VCaP (cell line): Measurements from ENCODE around the gene SNCA.

Experiments
- H3K27ac ChIP-seq: fragments of 450-650 bp; 2 replicates; pipeline ENCODE4 v1.5.1; 2017
- TF ChIP-seq, protein P1 (sequence below): fragments of 450-650 bp; conservative IDR thresholded peaks from 2 replicates; pipeline ENCODE4 v1.5.1; 2017; ENCODE audit warnings: mild to moderate bottlenecking, moderate library complexity

Gene SNCA

DNA sequence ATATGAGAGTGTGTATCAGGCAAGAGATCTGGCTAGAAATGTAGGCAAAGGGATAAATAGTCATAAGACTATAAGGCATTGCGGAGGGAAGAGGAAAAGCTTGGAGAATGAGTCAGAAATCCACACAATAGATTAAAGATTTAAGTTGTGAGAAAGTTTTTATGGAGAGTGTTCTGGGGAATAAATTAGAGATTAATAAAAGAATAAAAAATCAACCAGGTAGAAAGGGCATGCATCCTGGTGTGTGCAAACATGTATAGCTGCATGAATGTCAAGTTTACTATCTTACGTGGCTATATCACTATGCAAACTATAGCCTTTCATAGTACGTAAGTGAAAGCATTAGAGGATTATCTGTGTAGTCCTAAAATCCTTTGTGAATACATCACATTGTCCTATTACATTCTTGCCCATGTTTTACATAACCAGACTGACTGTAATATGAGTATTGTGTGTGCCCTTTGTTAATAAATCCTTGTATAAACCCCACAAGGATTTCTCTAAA is 36.9 kb downstream of the SNCA start:
- no peak overlapping the region for H3K27ac ChIP-seq
- TF ChIP-seq, protein P1, sequence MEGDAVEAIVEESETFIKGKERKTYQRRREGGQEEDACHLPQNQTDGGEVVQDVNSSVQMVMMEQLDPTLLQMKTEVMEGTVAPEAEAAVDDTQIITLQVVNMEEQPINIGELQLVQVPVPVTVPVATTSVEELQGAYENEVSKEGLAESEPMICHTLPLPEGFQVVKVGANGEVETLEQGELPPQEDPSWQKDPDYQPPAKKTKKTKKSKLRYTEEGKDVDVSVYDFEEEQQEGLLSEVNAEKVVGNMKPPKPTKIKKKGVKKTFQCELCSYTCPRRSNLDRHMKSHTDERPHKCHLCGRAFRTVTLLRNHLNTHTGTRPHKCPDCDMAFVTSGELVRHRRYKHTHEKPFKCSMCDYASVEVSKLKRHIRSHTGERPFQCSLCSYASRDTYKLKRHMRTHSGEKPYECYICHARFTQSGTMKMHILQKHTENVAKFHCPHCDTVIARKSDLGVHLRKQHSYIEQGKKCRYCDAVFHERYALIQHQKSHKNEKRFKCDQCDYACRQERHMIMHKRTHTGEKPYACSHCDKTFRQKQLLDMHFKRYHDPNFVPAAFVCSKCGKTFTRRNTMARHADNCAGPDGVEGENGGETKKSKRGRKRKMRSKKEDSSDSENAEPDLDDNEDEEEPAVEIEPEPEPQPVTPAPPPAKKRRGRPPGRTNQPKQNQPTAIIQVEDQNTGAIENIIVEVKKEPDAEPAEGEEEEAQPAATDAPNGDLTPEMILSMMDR, result no peak

- TF ChIP-seq, protein P1, result no peak
- H3K27ac ChIP-seq, result no peak overlapping the region
These were observed 37.9 kb downstream of the SNCA start for GRCh38 chr4:89799071-89799470.

GRCh38 chr4:89797117-89797516 is 39.8 kb downstream of the SNCA start:
- no peak overlapping the region for H3K27ac ChIP-seq
- TF ChIP-seq, protein P1, result no peak

GRCh38 chr4:89788206-89789072 is 48.5 kb downstream of the SNCA start:
- no peak overlapping the region for H3K27ac ChIP-seq
- TF ChIP-seq, protein P1, result no peak

- TF ChIP-seq, protein P1, result no peak
These were observed 52.2 kb downstream of the SNCA start for GRCh38 chr4:89784686-89785231.

GRCh38 chr4:89781321-89781720 is 55.6 kb downstream of the SNCA start:
- TF ChIP-seq, protein P1, result no peak
- H3K27ac ChIP-seq, result no peak overlapping the region

More at GRCh38 chr4:89784686-89785231, 52.2 kb downstream of the SNCA start:
- no peak overlapping the region for H3K27ac ChIP-seq

GRCh38 chr4:89773805-89774204 is 63.2 kb downstream of the SNCA start:
- no peak overlapping the region for H3K27ac ChIP-seq
- TF ChIP-seq, protein P1, result no peak
